AG09319 (cell line): ENCODE measurements around the gene SEMA3E.
"Not testable (repeated sequence)": the region's sequence is repeated elsewhere in the genome, so short reads cannot be mapped to it uniquely, and the experiment has no call there.

ENCODE experiments used
- DNase-seq: peaks from one replicate; pipeline ENCODE4 v3.0.0-alpha.2; 2010; ENCODE audit warnings: low read depth; ENCODE audit errors: extremely low read depth
- TF ChIP-seq, protein P1 (sequence below): IDR thresholded peaks from 2 replicates; pipeline ENCODE4 v1.5.1; 2011; ENCODE audit warnings: low read depth, mild to moderate bottlenecking, inconsistent platforms, low read length, moderate library complexity

The SEMA3E gene

DNA sequence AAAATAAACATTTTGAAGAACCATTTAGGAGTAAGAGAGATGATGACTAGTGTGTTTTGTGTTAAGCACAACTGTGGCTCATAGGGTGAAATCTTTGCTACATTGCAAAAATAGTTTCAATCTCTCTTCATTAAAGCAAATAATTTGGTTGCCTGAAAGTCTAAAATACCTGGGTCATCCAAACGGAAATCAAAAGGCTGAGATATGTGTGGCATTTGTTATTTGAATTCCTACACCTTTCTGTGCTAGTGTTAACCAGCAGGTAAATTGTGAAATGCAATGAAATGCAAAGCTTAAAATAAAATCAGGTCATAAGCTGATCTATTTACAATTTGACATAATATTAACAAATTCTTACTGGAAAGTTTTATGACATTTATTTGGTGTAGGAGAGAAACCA is 40.9 kb upstream of the SEMA3E start:
- DNase-seq, result no peak
- TF ChIP-seq, protein P1, sequence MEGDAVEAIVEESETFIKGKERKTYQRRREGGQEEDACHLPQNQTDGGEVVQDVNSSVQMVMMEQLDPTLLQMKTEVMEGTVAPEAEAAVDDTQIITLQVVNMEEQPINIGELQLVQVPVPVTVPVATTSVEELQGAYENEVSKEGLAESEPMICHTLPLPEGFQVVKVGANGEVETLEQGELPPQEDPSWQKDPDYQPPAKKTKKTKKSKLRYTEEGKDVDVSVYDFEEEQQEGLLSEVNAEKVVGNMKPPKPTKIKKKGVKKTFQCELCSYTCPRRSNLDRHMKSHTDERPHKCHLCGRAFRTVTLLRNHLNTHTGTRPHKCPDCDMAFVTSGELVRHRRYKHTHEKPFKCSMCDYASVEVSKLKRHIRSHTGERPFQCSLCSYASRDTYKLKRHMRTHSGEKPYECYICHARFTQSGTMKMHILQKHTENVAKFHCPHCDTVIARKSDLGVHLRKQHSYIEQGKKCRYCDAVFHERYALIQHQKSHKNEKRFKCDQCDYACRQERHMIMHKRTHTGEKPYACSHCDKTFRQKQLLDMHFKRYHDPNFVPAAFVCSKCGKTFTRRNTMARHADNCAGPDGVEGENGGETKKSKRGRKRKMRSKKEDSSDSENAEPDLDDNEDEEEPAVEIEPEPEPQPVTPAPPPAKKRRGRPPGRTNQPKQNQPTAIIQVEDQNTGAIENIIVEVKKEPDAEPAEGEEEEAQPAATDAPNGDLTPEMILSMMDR, result no peak

- no peak for DNase-seq
- TF ChIP-seq, protein P1, result no peak
These were observed 37.5 kb upstream of the SEMA3E start for GRCh38 chr7:83686416-83686815.

- TF ChIP-seq, protein P1, result no peak
- DNase-seq, result no peak
These were observed 36.0 kb upstream of the SEMA3E start for GRCh38 chr7:83684928-83685327.

DNA sequence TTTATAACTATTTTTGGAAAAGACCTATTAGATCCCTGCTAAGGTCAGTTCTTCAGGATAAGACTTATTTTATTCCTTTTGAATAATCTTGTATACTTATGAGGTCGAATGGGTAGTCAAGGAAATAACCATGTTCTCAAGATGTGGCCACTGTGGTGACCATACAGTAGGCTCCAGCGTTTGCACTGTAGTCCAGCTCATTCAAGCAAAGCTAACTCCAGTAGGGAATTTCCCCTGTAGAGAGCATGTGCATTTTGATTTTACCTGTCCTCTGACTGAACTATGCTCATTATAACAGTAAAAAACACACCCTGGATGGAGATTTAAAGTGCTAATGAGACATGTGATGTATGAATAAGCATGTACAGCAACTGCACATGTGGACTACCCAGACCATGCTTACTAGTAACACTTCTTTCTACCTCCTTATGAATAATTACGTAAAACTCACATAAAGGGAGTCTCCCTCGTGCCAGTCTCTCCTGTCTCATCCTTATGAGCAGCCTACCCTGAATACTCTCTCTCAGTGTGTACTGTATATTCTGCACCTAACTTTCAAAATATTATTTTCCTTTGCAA is 32.4 kb upstream of the SEMA3E start:
- TF ChIP-seq, protein P1, result no peak
- no peak for DNase-seq

DNA sequence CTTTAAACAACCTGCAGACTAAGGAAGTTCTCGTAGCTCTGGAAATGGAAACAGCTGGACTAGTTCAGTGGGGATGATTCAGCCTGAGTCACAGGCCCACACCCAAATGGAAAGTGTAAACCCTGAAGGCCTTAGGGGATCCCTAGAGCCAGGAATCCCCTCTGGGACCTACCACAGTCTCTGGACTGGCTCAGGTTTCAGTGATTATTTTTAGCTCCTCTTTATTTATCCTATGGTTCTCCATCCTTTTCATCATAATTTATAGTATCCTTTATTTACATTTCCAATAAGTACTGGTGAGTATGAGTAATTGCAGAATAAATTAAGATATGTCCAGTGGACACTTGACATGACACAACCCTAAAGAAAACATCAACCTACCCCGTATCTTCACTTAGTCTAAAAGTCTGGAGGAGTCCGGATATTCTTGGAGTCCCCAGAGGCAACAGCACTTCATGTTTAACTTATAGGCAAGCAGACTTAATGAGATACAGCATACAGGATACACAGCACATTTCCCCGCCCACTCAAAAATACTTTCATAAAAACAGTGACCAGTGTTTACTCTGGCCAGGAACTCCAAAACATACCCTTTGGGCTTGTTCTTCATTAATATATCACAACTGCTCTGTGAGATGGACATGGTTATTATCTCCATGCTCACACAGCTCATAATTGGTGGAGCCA is 28.4 kb upstream of the SEMA3E start:
- TF ChIP-seq, protein P1, result no peak
- peak; percentile 74 for DNase-seq

GRCh38 chr7:83673291-83673690 is 24.4 kb upstream of the SEMA3E start:
- DNase-seq, result not testable (repeated sequence)

DNA sequence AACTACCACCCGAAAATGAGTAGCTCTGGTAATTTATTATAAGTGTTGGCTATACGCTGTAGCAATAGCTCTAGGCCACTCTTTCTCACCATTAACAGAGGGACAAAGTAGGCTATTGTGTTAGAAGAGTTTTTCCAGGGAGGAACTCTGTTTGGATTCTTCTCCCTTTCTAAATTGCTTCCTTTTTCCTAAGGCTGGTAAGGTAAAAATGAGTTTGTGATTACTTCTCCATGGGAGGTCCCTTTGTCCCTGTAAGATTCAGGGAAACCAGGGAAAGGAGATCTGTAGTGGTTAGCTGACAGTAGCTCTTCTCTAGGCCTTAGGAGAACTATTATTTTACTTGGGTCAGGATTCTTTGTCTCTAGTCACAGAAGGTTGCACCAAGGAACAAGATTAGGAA is 23.2 kb upstream of the SEMA3E start:
- TF ChIP-seq, protein P1, result no peak
- no peak for DNase-seq

- DNase-seq, result no peak
- TF ChIP-seq, protein P1, result no peak
These were observed 14.2 kb upstream of the SEMA3E start for GRCh38 chr7:83663131-83663530.
